HG03439 (cell line): ENCODE data around the gene PILRB.
"Not testable (repeated sequence)": the region's sequence is repeated elsewhere in the genome, so short reads cannot be mapped to it uniquely, and the experiment has no call there.

Experiments
- ATAC-seq: cut with Tn5 transposase; IDR thresholded peaks from one replicate; pipeline ENCODE4 v1.9.1; 2021; ENCODE audit warnings: mild to moderate bottlenecking, moderate library complexity; ENCODE audit not compliant: unreplicated experiment

Gene PILRB

DNA sequence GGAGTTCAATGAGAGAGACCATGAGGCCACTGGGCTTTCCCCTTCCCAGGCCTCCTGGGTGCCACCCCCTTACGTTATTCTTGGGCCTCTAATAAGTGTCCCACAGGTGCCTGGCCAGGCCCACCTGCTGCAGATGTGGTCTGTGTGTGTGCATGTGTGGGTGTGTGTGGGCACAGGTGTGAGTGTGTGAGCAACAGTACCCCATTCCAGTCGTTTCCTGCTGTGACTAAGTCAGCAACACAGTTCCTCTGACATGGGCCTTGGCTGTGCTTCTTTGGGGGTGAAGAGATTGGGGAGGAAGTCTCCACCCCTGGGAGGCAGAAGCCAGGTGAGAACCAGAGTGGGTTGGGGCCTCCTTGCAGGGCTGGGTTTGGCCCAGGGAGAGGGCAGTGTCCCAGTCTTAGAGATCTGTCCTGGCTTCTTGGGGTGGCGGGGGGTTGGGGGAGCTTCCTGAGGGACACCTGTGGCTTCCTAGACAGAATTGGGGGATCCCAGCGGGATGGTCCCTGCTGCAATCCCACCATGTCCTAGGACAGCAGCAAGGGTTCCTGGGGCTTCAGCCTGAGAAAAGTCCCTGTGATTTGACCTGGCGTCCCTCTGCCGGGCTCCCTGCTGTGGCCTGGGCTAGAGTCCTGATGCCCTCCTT lies 4.1 kb upstream of the PILRB start:
- ATAC-seq, result no peak

DNA sequence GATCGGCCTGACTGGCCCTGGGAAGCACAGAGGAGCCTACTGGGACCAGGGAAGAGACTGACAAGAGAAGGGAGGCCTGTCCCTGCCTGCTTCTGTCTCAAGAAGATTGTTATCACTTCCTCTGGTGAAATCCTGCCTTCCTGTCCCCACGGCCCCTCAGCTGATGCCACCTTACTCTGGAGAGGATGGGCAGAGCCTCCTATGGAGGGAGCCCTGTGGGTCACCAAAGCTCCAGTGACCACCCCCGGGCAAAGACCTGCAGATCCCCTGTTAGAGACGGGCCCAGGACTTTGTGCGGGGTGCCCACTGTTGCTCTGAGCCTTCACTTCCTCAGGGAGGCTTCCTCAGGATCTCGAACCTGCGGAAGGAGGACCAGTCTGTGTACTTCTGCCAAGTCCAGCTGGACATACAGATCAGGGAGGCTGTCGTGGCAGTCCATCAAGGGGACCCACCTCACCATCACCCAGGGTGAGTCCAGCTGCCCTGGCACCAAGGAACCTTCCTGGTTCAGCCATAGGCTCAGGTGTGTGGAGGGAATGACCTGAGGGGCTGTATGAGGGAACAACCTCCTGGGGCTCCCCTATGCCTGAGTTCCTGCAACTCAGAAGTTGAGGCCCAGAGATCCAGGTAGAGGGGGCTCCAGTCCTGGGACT lies 1.4 kb upstream of the PILRB start:
- no peak for ATAC-seq

DNA sequence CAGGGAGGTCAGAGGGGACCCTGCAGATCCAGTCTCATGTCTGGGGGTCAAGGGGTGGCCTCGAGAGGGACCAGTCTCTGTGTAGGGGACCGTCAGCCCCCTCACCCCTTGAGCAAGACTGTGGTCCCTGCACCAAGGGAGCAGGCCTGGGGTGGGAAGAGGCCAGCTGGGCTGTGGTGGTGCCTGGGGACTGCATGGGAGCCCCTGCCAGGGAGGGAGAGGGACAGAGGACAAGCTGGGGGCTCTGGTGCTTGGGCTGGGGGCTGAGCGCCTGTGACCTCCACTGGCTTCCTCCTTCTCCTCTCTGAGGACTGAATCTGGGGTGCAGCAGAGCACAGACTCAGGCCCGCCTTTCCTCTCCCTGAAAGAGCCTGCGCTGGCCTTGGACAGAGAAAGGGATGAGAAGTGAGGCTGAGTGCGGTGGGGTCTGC lies 771 bp upstream of the PILRB start:
- ATAC-seq, result no peak

DNA sequence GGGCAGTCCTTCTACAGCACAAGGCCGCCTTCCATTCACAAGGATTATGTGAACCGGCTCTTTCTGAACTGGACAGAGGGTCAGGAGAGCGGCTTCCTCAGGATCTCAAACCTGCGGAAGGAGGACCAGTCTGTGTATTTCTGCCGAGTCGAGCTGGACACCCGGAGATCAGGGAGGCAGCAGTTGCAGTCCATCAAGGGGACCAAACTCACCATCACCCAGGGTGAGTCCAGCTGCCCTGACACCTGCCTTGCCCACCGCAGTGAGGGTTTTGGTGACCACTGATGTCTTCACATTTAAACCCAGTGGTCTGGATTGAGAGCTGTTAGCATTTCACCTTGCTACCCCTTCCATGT lies 918 bp downstream of the PILRB start:
- ATAC-seq, result no peak

DNA sequence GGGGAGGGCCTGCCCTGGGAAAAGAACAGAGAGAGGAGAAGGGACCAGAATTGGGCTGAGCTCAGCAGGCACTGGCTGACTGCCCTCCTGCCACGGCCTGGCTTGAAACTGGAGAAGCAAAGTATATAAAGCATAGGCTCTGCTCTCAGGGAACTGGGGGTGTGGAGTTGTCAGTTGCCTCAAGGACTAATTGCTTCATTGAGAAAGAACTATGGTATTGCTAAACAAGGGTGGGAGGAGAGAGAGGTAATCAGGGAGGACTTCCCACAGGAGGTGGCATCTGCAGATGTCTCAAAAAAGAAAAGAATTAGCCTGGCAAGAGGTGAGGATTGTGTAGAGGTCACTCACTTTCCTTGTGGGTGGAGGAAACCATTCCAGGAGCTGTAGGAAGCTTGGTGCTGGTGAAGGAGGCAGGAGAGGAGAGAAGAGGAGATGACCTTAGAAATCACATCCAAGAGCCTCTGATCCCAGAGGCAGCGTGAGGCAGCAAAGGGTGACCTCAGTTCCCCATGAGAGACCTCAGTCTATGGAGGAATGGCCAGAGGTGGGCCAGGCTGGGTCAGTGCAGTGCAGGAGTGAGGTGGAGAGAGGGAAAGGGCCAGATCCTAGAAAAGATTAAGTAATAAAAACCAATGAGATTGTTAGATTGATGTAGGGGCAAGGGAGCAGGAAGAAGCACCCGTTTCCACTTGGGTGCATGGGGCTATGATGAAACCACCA lies 2.4 kb downstream of the PILRB start:
- no peak for ATAC-seq

DNA sequence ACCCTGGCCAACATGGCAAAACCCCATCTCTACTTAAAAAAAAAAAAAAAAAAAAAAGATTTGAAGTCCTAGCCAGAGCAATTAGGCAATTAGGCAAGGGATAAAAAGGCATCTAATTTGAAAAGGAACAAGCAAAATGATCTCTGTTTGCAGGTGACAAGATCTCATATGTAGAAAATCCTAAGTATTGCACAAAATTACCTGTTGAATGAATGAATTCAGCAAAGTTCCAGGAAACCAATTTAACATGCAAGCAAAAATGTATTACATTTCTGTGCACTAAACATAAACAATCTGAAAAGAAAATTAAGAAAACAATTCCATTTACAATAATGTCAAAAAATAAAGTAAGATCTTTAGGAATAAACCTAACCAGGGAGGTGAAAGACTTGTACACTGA lies 5.2 kb downstream of the PILRB start:
- ATAC-seq, result no peak

DNA sequence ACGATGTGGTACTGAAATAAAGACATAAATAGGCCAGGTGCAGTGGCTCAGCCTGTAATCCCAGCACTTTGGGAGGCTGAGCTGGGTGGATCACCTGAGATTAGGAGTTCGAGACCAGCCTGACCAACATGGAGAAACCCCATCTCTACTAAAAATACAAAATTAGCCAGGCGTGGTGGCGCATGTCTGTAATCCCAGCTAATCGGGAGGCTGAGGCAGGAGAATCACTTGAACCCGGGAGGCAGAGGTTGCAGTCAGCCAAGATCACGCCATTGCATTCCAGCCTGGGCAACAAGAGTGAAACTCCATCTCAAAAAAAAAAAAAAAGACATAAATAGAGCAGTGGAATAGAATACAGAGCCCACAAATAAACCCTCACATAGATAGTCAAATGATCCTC lies 5.9 kb downstream of the PILRB start:
- ATAC-seq, result not testable (repeated sequence)

DNA sequence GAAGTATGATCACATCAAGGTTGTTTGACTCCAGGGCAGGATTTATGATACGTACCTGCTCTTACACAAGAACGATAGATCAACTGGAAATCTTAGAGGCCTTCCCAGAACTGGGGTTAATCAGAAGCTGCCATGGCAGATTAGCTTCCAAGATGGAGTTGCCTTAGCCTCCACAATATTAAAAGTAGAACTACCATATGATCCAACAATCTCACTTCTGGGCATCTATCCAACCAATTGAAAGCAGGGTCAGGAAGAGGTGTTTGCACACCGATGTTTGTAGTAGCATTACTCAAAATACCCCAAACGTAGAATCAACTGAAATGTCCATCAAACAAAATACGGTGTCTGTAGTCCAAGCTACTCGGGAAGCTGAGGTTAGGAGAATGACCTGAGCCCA lies 6.6 kb downstream of the PILRB start:
- ATAC-seq, result no peak

DNA sequence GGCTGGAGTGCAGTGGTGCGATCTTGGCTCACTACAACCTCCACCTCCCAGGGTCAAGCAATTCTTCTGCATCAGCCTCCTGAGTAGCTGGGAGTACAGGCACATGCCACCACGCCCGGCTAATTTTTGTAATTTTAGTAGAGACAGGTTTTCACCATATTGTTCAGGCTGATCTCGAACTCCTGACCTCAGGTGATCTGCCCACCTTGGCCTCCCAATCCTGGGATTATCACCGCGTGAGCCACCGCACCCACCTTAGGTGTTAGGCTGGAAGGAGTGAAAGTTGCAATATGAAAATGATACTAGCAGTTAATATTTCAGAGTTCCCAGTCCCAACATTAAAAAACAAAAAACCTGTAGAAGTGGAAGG lies 8.1 kb downstream of the PILRB start:
- peak; percentile 1 for ATAC-seq

DNA sequence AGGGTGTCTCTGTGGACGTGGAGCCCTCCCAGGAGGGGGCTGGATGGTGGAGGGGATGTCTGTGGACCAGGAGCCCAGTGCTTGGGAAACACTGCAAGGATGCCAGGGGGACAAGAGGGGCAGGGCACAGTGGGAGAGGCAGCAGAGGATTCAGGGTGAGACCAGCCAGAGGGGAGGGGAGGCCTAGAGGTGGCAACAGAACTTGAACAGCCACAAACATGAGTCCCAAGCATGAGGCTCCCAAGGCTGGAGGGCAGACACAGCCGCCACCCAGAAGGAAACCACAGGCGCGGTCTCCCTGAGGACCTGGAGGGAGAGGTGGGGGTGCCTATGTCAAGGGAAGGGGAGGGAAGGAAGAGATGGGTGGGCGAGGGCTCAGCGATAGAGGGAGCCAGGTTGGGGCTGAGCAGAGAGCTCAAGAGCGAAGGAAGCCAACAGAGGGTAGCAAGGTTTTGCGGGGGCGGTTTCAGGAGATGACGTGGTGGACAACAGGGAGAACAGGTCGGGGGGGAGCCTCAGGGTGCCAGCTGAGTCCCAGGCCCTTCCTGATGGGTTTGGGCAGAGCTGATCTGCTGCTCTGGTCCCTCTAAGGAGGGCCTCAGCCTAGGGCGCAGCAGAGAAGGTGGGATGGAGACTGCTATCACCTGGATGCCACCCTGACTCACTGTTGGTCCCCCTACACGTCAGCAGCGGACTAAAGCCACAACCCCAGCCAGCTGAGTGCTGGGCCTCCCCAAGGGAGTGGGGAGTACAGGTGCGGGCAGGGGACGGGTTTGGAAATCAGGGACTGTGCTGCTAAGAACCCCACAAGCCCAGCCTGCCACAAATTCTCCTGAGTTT lies 8.7 kb downstream of the PILRB start:
- peak; percentile 31 for ATAC-seq

DNA sequence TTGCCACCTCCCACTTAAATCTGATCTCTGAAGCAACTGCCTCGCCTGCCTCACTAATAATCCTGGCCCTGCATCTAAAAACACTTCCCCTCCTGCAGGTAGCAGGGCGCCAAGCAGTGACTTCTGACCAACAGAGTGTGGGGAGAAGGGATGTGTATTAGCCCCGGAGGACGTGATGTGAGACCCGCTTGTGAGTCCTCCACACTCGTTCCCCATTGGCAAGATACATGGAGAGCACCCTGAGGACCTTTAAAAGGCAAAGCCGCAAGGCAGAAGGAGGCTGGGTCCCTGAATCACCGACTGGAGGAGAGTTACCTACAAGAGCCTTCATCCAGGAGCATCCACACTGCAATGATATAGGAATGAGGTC lies 9.3 kb downstream of the PILRB start:
- ATAC-seq, result no peak

DNA sequence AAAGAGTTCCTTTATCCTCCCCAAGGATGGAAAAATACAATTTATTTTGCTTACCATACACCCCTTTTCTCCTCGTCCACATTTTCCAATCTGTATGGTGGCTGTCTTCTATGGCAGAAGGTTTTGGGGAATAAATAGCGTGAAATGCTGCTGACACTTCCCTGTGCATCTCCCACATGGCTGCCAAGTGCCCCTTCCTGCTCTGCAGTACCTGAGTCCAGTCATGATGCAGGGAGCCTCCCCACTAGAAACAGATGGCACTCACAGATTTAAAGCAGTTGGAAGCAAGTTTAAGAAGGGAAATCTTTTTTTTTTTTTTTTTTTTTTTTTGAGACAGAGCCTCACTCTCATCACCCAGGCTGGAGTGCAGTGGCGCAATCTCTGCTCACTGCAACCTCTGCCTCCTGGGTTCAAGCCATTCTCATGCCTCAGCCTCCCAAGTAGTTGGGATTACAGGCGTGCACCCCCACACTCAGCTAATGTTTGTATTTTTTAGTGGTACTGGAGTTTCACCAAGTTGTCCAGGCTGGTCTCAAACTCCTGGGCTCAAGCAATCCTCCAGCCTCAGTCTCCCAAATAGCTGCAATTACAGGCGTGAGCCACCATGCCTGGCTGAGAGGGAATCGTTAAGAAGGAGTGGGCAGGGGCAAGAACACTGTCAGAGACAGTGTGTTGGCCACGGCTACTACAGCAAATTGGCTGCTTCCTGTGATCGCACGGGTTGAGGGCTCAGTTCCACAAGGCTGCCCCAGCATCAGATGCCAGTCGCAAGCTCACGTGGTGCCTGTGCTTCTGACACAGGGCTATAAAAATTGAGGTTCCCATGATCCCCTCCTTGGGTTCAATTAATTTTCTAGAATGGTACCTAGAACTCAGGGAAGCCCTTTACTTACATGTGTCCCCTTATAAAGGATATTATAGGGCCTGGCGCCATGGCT lies 10.0 kb downstream of the PILRB start:
- ATAC-seq, result no peak

DNA sequence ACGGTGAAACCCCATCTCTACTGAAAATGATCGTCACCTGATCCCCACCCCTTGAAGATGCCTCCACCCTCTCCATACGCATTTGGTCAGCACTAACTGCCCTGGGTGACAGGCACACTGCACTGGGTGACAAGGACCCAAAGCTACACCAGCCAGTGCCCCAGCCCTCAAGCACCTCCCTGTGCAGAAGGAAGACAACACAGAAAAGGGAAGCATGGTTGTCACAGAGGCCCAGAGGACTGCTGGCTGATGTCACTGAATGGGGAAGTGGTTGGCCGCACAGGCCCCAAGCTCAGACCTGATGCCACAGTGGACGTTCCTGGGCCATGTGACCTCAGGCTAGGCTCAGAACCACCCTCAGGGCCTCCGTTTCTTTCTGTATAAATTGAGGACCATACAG lies 11.2 kb downstream of the PILRB start:
- peak; percentile 53 for ATAC-seq

DNA sequence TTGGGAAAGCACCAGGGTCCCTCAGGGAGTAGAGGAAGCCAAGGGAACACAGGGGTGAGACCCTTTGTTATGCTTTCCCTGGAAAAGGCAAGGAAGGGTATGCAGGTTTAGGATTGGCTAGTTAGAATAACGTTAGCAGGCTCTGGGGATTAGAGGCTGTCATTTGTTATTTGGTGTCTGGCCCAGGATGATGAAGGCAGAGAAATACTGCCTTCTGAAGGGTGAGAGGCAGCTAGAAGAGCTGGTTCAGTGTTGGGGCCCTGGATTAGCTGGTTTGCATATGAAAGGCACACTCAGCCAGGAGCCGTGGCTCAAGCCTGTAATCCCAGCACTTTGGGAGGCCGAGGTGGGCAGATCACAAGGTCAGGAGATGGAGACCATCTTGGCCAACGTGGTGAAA lies 12.4 kb downstream of the PILRB start:
- no peak for ATAC-seq

DNA sequence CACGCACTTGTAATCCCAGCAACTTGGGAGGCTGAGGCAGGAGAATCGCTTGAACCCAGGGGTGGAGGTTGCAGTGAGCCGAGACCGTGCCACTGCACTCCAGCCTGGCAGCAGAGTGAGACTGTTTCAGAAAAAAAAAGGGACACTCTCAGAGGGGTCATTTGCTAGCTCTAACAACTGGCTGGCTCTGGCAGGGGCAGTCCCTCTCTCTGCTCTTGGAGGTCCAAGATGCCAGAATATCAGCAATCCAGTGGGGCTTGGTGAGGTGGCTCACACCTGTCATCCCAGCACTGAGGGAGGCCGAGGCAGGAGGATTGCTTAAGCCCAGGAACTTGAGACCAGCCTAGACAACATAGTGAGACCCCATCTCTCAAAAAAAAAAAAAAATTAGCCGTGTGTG lies 12.8 kb downstream of the PILRB start:
- no peak for ATAC-seq

DNA sequence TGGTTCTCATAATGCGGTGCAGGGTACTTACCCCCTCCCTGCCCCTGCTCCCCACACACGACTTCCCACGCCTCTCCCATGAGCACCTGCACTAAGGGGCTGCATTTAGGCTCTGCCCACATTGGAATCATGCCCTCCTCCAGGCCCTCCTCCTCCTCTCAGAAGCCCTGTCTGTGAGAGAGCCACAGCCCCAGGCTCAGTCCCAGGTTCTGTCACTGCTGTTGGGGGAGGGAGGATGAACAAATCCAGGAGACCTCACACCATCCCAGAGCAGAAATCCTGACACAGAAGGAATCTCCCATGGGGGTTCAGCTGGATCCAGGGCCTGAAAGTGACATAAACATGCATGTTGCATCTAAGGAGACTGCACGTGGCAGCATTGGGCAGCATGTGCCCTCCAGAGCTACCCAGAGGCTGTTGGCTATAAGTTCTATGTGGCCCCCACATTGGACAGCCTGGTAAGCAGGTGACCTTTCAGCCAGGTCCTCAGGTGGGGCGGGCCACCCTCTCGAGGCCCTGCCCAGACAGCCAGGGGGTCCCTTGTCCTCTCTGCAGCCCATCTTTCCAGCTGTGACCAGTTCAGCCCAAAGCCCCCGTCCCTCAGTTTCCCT lies 13.7 kb downstream of the PILRB start:
- no peak for ATAC-seq

DNA sequence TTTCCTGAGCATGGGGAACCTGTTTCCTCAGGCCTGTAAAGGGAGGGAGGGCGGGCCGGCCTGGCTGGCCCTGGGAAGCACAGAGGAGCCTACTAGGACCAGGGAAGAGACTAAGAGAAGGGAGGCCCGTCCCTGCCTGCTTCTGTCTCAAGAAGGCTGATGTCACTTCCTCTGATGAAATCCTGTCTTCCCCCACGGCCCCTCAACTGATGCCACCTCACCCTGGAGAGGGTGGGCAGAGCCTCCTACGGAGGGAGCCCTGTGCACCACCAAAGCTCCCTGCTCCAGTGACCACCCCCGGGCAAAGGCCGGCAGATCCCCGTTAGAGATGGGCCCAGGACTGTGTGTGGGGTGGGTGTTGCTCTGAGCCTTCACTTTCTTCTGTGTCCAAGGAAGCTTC lies 14.3 kb downstream of the PILRB start:
- no peak for ATAC-seq

DNA sequence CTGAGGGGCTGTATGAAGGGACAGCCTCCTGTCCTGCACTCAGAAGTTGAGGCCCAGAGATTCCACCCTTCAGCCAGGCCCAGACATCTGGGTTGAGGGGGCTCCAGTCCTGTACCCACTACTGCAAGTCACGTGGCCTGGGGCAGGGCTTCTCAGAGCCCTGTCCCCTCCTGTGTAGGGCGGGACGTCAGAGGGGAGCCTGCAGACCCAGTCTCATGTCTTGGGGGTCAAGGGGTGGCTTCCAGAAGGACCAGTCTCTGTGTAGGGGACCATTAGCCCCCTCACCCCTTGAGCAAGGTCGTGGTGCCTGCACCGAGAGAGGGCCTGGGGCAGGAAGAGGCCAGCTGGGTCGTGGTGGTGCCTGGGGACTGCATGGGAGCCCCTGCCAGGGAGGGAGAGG lies 14.8 kb downstream of the PILRB start:
- ATAC-seq, result no peak

DNA sequence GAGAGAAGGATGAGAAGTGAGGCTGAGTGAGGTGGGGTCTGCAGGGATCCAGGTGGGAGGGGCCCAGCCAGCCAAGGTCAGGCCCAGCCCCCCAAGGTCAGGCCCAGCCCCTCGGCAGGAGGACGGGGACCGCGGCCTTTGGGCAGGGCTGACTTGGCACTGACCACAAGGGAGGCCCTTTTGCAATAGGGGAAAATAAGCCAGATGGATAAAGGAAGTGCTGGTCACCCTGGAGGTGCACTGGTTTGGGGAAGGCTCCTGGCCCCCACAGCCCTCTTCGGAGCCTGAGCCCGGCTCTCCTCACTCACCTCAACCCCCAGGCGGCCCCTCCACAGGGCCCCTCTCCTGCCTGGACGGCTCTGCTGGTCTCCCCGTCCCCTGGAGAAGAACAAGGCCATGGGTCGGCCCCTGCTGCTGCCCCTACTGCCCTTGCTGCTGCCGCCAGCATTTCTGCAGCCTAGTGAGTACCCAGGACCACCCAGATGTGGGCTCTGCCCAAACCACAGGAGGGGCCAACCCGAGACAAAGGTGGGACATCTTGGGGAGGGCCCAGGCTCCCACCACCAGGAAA lies 15.4 kb downstream of the PILRB start, which contains the start of gene PILRA:
PILRA (plus strand) TSS at position 227 of the 571 bp plus-strand sequence; CDS start at position 397, 170 bp downstream.
- no peak for ATAC-seq
